Neural crest cell (in vitro differentiated cells): ENCODE results near the gene RELL1. TPM values are rescaled to one million over a fixed set of nuclear protein-coding genes. Genes with fewer than 3 reads are reported as not detected.

Experiments
- DNase-seq: peaks from one replicate; pipeline ENCODE4 v3.0.0; 2021; ENCODE audit warnings: low read depth, mixed read lengths, low spot score
- H3K27ac Mint-ChIP-seq: one replicate; pipeline ENCODE4 v1.8.0; 2021; ENCODE audit warnings: mild to moderate bottlenecking, mixed read lengths; ENCODE audit not compliant: unreplicated experiment
- H3K27me3 Mint-ChIP-seq: 2 replicates; pipeline ENCODE4 v1.8.0; 2021; ENCODE audit warnings: low read depth, mild to moderate bottlenecking, mixed read lengths
- H3K36me3 Mint-ChIP-seq: 2 replicates; pipeline ENCODE4 v1.8.0; 2021; ENCODE audit warnings: low read depth, mild to moderate bottlenecking, mixed read lengths
- H3K4me1 Mint-ChIP-seq: 2 replicates; pipeline ENCODE4 v1.8.0; 2021; ENCODE audit warnings: mixed read lengths
- H3K4me3 Mint-ChIP-seq: one replicate; pipeline ENCODE4 v1.8.0; 2021; ENCODE audit warnings: mild to moderate bottlenecking, mixed read lengths
- H3K9me3 Mint-ChIP-seq: 2 replicates; pipeline ENCODE4 v1.8.0; 2021; ENCODE audit warnings: mixed read lengths
- total RNA-seq: library from RNA; stranded (reverse); gene quantifications from 2 replicates; pipeline ENCODE4 v1.2.1, GENCODE V29; 2021
- TF ChIP-seq, protein P1 (sequence below): fragments of 200-600 bp; sonication (generic); conservative IDR thresholded peaks from 2 replicates; pipeline ENCODE4 v1.5.0; 2021; ENCODE audit warnings: antibody characterized with exemption, mild to moderate bottlenecking

Gene RELL1
- total RNA-seq, 1 donor from 2014 or later: 30.3 TPM

DNA sequence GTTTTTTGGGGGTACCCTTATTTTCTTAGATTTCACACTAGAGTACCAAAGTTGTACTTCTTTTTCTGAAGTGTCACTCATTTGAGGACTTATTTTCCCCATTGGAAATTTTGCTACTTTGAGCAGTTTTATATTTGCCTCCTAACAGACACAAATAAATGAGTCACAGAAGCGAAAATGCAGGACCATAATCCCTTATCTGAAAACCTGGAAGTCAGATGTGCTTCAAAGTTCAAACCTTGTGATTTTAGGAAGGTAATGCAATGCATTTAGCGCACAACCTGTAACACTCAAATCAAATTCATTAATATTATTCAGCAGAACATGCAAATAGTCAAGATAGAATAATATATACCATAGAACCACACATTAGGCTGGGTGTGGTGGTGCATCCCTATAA lies 6.9 kb downstream of the RELL1 start:
- Mint-ChIP-seq H3K9me3 (peaks cover 3% of the 10 kb centered on the region), H3K4me3 (no peak overlapping the region), H3K36me3 (peaks cover 10% of the 10 kb centered on the region), H3K4me1 (peaks cover 39% of the 10 kb centered on the region), H3K27me3 (no peaks in the 10 kb centered on the region), H3K27ac (no peak overlapping the region)
- TF ChIP-seq, protein P1, sequence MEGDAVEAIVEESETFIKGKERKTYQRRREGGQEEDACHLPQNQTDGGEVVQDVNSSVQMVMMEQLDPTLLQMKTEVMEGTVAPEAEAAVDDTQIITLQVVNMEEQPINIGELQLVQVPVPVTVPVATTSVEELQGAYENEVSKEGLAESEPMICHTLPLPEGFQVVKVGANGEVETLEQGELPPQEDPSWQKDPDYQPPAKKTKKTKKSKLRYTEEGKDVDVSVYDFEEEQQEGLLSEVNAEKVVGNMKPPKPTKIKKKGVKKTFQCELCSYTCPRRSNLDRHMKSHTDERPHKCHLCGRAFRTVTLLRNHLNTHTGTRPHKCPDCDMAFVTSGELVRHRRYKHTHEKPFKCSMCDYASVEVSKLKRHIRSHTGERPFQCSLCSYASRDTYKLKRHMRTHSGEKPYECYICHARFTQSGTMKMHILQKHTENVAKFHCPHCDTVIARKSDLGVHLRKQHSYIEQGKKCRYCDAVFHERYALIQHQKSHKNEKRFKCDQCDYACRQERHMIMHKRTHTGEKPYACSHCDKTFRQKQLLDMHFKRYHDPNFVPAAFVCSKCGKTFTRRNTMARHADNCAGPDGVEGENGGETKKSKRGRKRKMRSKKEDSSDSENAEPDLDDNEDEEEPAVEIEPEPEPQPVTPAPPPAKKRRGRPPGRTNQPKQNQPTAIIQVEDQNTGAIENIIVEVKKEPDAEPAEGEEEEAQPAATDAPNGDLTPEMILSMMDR: no peak
- no peak for DNase-seq

DNA sequence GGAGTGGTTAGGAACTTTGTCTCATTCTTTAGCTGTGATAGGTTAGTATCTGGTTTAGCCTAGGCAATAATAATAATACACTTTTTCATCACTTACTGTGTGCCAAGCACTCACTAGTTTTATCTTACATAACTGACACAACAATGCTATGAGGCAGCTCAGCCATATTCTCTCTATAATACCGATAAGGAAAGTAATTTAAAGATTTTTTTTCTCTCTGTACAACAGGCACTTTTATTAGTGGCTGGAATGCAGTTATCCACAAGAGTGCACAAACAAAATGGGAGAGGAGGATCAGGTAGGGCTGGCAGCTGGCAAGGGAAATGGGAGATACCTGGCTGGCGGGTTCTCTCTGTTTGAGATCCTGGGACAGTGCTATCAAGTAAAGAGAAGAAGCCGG lies 7.6 kb downstream of the RELL1 start:
- Mint-ChIP-seq H3K27ac (no peak overlapping the region), H3K9me3 (peaks cover 3% of the 10 kb centered on the region), H3K4me3 (no peak overlapping the region), H3K27me3 (no peaks in the 10 kb centered on the region), H3K4me1 (peaks cover 42% of the 10 kb centered on the region), H3K36me3 (peaks cover 13% of the 10 kb centered on the region)
- DNase-seq: no peak
- TF ChIP-seq, protein P1: no peak

DNA sequence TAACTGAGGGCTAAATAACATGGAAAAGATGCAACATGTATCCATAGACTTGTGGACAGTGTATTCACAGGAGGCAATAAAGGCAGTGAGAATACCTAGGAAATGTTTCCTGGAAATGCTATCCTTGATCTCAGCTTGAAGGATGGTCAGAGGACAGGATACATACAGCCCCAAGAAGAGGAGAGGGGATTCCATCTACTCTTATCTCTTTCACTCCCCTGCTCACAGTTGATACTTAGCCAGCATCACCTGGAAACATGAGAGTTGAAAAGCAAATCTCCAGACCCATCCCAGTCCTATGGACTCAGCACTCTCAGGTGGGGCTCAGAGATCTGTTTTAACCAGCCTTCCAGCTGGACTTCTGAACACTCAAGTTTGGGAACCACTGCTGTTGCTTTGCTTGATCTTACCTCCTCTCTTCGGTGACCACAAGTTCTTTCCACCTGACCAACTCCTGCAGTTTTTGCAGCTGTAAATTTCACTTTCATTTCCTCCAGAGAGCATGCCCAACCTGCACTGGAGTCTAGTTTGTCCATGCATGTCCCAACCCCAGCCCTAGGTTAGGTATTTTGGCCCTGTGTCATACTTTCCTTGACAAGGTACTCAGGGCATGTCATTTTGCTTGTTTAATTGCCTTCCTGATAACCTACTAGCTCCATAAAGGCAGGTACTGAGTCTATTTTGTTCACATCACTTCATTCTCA lies 10.4 kb downstream of the RELL1 start:
- no peak for DNase-seq
- Mint-ChIP-seq H3K36me3 (peaks cover 27% of the 10 kb centered on the region), H3K27me3 (no peaks in the 10 kb centered on the region), H3K27ac (no peak overlapping the region), H3K4me3 (no peak overlapping the region), H3K9me3 (peaks cover 5% of the 10 kb centered on the region), H3K4me1 (peaks cover 31% of the 10 kb centered on the region)
- TF ChIP-seq, protein P1: no peak

DNA sequence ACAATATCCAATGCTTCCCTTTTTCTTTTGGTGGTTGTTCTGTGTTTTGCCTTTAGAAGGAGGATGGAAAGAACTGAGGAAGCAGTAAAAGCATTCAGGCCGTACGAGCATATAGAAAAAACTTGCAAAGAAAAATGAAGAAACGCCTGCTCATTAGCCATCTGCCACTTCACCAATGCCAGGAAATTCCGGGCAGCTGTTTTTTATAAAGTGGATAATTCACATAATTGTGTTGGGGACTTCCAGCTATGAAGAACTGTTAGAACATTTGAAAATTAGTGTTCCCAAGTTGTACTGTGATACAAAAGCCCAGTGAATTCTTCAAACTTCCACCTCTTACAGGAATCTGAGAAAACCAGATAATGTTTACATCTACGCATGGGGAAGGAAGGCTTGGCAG lies 11.7 kb downstream of the RELL1 start:
- Mint-ChIP-seq H3K27me3 (no peaks in the 10 kb centered on the region), H3K9me3 (peaks cover 5% of the 10 kb centered on the region), H3K27ac (no peak overlapping the region), H3K4me3 (no peak overlapping the region), H3K36me3 (peaks cover 26% of the 10 kb centered on the region), H3K4me1 (peaks cover 32% of the 10 kb centered on the region)
- DNase-seq: no peak
- TF ChIP-seq, protein P1: no peak

DNA sequence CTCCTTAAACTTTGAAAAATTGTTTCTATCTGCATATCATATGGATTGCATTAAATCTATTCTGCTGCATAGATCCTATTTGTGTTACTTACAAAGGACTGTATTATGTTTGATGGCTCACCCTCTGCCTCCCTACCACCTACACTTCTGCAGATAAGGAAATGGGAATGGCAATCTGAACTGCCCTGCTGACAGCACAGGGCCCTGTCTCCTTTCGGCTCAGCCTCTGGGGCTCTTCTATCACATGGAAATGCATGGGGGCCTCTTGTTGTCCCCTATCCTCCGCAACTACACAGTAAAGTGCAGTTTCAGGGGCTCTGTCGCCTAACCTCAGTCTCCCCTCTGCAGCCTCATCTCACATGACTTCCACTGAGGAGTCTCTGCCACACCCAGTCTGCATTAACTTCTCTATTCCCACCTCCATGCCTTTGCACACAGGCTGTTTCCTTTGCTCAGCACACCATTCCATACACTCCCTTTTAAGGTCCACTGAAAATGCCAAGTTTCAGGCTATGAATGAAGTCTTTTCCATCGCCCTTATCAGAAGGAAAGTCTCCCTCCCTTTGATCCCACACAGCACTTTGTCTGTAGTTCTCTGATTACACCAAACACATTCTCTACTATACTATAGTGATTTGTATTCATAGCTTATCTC lies 12.5 kb downstream of the RELL1 start:
- Mint-ChIP-seq H3K36me3 (peaks cover 26% of the 10 kb centered on the region), H3K27ac (no peak overlapping the region)

More for the DNA sequence above, 12.5 kb downstream of the RELL1 start:
- H3K27me3 Mint-ChIP-seq: no peaks in the 10 kb centered on the region
- TF ChIP-seq, protein P1: no peak
- DNase-seq: no peak
- peaks cover 5% of the 10 kb centered on the region for H3K9me3 Mint-ChIP-seq
- H3K4me1 Mint-ChIP-seq: peaks cover 32% of the 10 kb centered on the region
- no peak overlapping the region for H3K4me3 Mint-ChIP-seq
